ENCODE measurements around the gene DLG2.

DNA sequence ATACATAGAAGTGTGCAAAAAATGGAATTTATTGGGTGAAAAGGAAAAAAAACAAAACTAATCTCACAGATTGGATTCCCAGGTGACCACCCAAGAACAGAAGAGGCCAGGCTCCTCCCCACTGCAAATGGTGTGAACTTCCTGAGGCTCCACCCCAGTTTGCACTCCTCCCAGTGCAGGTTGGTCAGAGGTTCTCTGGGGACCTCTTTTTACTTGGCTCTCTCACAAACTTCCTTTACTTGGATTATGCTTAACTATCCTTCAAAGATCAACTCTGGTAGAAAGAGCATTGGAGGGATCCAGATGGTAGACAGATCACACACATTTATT, 2202.0 kb downstream of the DLG2 start:
- TF ChIP-seq, protein P1, sequence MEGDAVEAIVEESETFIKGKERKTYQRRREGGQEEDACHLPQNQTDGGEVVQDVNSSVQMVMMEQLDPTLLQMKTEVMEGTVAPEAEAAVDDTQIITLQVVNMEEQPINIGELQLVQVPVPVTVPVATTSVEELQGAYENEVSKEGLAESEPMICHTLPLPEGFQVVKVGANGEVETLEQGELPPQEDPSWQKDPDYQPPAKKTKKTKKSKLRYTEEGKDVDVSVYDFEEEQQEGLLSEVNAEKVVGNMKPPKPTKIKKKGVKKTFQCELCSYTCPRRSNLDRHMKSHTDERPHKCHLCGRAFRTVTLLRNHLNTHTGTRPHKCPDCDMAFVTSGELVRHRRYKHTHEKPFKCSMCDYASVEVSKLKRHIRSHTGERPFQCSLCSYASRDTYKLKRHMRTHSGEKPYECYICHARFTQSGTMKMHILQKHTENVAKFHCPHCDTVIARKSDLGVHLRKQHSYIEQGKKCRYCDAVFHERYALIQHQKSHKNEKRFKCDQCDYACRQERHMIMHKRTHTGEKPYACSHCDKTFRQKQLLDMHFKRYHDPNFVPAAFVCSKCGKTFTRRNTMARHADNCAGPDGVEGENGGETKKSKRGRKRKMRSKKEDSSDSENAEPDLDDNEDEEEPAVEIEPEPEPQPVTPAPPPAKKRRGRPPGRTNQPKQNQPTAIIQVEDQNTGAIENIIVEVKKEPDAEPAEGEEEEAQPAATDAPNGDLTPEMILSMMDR (IDR thresholded peaks at IDR 0.05) = no peak
- TF ChIP-seq POLR2A (IDR thresholded peaks at IDR 0.05) = no peak

Measured in ovary (tissue), 3 donors.